Activated B cell treated with CpG ODN at 0.5 μM for 24 hours (primary cell): ENCODE results near the gene DLGAP1. TPM values are rescaled to one million over a fixed set of nuclear protein-coding genes. Genes with fewer than 3 reads are reported as not detected.

ENCODE experiments used
- ATAC-seq: fragments of 200-7000 bp; cut with Tn5 transposase; one replicate; pipeline ENCODE4 v1.10.0; 2021; ENCODE audit warnings: low read depth, mild to moderate bottlenecking, moderate library complexity
- CTCF ChIA-PET: fragments of 350-600 bp; sonication (Branson Sonifier 250); formaldehyde crosslinking; loops from one replicate; lab custom pipeline; 2021; ENCODE audit warnings: antibody characterized with exemption; lab: Charles Lee
- POLR2A ChIA-PET: fragments of 350-600 bp; sonication (Branson Sonifier 250); formaldehyde crosslinking; loops from one replicate; lab custom pipeline; 2021; ENCODE audit warnings: antibody characterized with exemption; lab: Charles Lee
- DNase-seq: peaks from one replicate; pipeline ENCODE4 v3.0.0; 2022
- H3K27ac Mint-ChIP-seq: one replicate; pipeline ENCODE4 v1.8.0; 2020; ENCODE audit warnings: mixed read lengths
- H3K27me3 Mint-ChIP-seq: one replicate; pipeline ENCODE4 v1.8.0; 2021; ENCODE audit warnings: mixed read lengths
- H3K36me3 Mint-ChIP-seq: one replicate; pipeline ENCODE4 v1.8.0; 2021; ENCODE audit warnings: low read depth, mixed read lengths
- H3K4me1 Mint-ChIP-seq: one replicate; pipeline ENCODE4 v1.8.0; 2021; ENCODE audit warnings: mixed read lengths
- H3K4me3 Mint-ChIP-seq: one replicate; pipeline ENCODE4 v1.8.0; 2020; ENCODE audit warnings: mild to moderate bottlenecking, mixed read lengths
- H3K9me3 Mint-ChIP-seq: one replicate; pipeline ENCODE4 v1.8.0; 2020; ENCODE audit warnings: mixed read lengths
- intact Hi-C: fragments of 100-400 bp; cut with micrococcal nuclease; formaldehyde crosslinking; loops from one replicate; pipeline ENCODE4 v1.15.1; 2024
- total RNA-seq: library from RNA; stranded (reverse); gene quantifications from 2 replicates; pipeline ENCODE4 v1.2.3, GENCODE V29; 2022
- TF ChIP-seq, protein P1 (sequence below): fragments of 200-600 bp; IDR thresholded peaks from one replicate; pipeline ENCODE4 v1.8.0; 2022; ENCODE audit warnings: antibody characterized with exemption, mild to moderate bottlenecking

The DLGAP1 gene
- total RNA-seq, 1 donor from 2014 or later = 0.18 TPM

DNA sequence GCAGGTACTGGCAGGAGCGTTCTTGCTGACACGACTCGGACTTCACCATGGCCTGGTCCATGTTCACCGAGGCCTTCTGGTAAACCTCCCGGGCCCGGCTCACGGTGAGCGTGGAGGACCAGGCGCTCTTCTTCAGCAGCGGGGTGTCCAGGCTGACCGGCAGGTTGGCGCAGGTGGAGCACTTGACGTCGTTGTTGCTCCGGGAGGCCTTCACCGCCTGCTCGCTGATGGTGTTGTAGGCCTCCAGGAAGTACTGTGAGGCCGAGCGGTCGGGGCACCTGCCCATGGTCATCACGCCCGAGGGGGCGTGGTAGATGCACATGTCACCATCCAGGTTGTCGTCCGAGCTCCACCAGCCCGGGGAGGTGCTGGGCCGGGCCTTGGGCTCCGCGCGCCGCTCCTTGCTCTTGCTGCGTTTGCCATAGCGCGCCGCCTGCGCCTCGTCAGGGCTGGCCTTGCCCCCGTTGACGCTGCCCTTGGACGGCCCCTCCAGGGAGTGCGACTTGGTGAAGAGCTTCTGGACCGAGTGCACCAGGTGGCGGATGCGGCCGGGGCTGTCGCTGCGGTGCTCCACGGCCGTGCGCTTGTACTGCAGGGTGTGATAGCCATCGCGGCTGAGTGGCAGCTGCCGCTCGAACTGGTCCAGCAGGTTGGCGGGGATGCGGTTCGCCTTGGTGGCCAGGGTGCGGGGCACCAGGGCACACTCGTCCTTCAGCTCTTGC is 575.8 kb downstream of the DLGAP1 start:
- no peaks in the 10 kb centered on the region for H3K9me3 Mint-ChIP-seq
- intact Hi-C loops = no loop called here
- ChIA-PET CTCF (no interaction called here), POLR2A (no interaction called here)
- DNase-seq = no peak
- H3K27me3 Mint-ChIP-seq = peaks cover 9% of the 10 kb centered on the region
- no peak overlapping the region for H3K27ac Mint-ChIP-seq
- H3K4me1 Mint-ChIP-seq = no peaks in the 10 kb centered on the region
- TF ChIP-seq, protein P1, sequence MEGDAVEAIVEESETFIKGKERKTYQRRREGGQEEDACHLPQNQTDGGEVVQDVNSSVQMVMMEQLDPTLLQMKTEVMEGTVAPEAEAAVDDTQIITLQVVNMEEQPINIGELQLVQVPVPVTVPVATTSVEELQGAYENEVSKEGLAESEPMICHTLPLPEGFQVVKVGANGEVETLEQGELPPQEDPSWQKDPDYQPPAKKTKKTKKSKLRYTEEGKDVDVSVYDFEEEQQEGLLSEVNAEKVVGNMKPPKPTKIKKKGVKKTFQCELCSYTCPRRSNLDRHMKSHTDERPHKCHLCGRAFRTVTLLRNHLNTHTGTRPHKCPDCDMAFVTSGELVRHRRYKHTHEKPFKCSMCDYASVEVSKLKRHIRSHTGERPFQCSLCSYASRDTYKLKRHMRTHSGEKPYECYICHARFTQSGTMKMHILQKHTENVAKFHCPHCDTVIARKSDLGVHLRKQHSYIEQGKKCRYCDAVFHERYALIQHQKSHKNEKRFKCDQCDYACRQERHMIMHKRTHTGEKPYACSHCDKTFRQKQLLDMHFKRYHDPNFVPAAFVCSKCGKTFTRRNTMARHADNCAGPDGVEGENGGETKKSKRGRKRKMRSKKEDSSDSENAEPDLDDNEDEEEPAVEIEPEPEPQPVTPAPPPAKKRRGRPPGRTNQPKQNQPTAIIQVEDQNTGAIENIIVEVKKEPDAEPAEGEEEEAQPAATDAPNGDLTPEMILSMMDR = no peak
- H3K4me3 Mint-ChIP-seq = no peak overlapping the region
- H3K36me3 Mint-ChIP-seq = no peaks in the 10 kb centered on the region
- no peak for ATAC-seq

DNA sequence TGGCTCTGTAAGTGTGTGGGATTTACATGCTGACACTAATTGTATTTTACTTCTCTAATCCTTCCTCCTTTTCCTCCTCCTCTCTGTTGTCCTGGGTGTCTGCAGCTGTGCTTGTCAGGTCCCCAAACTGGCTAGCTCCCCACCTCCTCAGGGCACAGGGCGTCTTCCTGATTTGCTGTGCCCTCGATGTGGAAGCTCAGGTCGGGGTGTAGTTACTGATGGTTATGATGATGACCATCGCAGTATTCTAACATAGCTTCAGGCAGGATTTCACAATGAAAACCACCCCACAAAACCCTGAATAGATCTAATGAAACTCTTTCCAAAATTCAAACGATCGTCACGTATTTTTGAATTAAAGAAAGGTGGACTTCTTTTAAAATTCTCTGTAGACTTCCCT is 576.7 kb downstream of the DLGAP1 start:
- Mint-ChIP-seq H3K27ac (no peak overlapping the region), H3K4me1 (no peaks in the 10 kb centered on the region), H3K4me3 (no peak overlapping the region), H3K36me3 (no peaks in the 10 kb centered on the region), H3K27me3 (peaks cover 9% of the 10 kb centered on the region), H3K9me3 (no peaks in the 10 kb centered on the region)
- no peak for DNase-seq
- CTCF ChIA-PET = no interaction called here
- intact Hi-C loops = no loop called here
- ATAC-seq = no peak
- TF ChIP-seq, protein P1 = no peak
- POLR2A ChIA-PET = no interaction called here

DNA sequence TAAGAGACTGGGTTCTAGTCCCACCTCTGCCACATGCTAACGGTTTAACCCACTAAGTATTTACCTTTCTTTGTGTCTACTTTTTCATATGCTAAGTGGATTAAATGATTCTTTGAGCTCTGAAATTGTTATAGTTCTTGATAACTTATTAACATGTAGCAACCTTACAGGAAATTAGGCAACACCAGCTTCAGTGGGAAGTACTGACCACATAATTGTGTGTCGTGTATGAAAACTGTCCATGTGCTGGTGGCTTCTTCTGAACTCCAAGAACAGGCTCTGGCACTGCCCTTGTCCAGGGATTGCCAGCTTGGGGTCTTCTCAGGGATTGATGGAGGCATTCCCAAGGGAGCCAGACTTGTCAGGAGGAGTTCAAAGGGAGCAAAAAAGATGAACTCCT is 577.4 kb downstream of the DLGAP1 start:
- no peaks in the 10 kb centered on the region for H3K4me1 Mint-ChIP-seq
- ChIA-PET CTCF (no interaction called here), POLR2A (no interaction called here)
- H3K36me3 Mint-ChIP-seq = no peaks in the 10 kb centered on the region
- intact Hi-C loops = no loop called here
- H3K27me3 Mint-ChIP-seq = peaks cover 7% of the 10 kb centered on the region
- no peak overlapping the region for H3K27ac Mint-ChIP-seq
- DNase-seq = no peak
- TF ChIP-seq, protein P1 = no peak
- no peak overlapping the region for H3K4me3 Mint-ChIP-seq
- no peaks in the 10 kb centered on the region for H3K9me3 Mint-ChIP-seq
- ATAC-seq = no peak

DNA sequence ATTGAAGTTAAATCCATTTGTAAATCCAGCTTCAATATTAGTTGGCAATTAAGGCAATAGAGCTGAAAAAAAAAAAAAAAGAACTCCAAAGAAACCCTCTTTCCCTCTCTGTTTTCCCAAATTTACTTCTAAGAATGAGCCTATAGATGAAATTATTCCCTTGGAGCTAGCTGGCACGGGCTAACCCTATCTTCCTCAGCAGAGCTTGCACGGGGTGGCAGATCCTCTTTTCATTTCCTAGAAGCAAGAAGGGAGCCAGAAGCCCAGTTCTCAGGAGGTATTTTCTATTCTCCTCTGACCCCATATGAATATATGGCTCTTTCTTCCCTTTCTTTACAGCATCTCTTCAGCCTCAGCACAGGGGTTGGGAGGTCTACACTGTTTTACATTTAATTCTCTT is 579.1 kb downstream of the DLGAP1 start:
- CTCF ChIA-PET = no interaction called here
- POLR2A ChIA-PET = no interaction called here
- Mint-ChIP-seq H3K36me3 (no peaks in the 10 kb centered on the region), H3K9me3 (no peaks in the 10 kb centered on the region), H3K27ac (no peak overlapping the region), H3K4me3 (no peak overlapping the region), H3K27me3 (peaks cover 8% of the 10 kb centered on the region), H3K4me1 (no peaks in the 10 kb centered on the region)
- TF ChIP-seq, protein P1 = no peak
- no peak for DNase-seq
- intact Hi-C loops = no loop called here
- ATAC-seq = no peak

DNA sequence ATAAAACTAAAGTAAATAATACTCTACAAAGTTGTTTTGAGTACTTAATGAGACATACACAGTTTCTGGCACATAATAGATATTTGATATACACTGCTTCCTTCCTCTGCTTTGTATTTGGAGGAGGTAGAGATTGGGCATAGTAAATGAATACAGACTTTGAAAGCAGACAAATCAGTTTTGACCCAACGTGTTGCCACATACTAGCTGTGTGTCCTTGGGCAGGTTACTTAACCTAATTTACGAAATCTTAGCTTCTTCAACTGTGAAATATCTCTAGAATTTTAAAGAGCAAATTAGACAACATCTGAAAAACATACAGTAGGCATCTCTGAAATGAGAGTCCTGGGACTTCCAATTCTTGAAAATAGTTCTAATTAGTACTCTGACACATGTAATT is 579.7 kb downstream of the DLGAP1 start:
- Mint-ChIP-seq H3K36me3 (no peaks in the 10 kb centered on the region), H3K9me3 (no peaks in the 10 kb centered on the region), H3K27ac (no peak overlapping the region), H3K27me3 (peaks cover 9% of the 10 kb centered on the region), H3K4me1 (no peaks in the 10 kb centered on the region), H3K4me3 (no peak overlapping the region)
- no peak for DNase-seq
- TF ChIP-seq, protein P1 = no peak
- ATAC-seq = no peak
- POLR2A ChIA-PET = no interaction called here
- CTCF ChIA-PET = no interaction called here
- intact Hi-C loops = no loop called here
